Body of pancreas (tissue), 4 donors: ENCODE data around the gene KIF5B.

ENCODE experiments used
- CTCF ChIP-seq, 7 experiments: fragments of 450-650 bp in 4 of 7; fragments of 200-600 bp in 3 of 7; sonication (generic) in 3 of 7; IDR thresholded peaks; one replicate each; pipeline ENCODE4 v1.5.1; 2016 to 2019; ENCODE audit warnings: antibody characterized with exemption in 7 of 7
- POLR2A ChIP-seq, 3 donors: fragments of 450-650 bp; IDR thresholded peaks; one replicate each; pipeline ENCODE4 v1.6.1; 2016; ENCODE audit warnings: antibody characterized with exemption in 3 of 3, mild to moderate bottlenecking in 2 of 3

- TF ChIP-seq POLR2A (IDR thresholded peaks at IDR 0.05) (no peak), CTCF (IDR thresholded peaks at IDR 0.05) (no peak)
Measured at GRCh38 chr10:32048282-32048681, 7.9 kb downstream of the KIF5B start.
